NCI-H524 treated with DMSO at 0.1 percent for 48 hours (cell line): ENCODE measurements around the gene ABCA2.
A peak's percentile ranks its signal among the peaks of the same experiment; 100 is the strongest.
"Not testable (repeated sequence)": the region's sequence is repeated elsewhere in the genome, so short reads cannot be mapped to it uniquely, and the experiment has no call there.

Source experiments
- DNase-seq: peaks from one replicate; lab custom pipeline; 2025; lab: John Stamatoyannopoulos, UW

ABCA2 gene

DNA sequence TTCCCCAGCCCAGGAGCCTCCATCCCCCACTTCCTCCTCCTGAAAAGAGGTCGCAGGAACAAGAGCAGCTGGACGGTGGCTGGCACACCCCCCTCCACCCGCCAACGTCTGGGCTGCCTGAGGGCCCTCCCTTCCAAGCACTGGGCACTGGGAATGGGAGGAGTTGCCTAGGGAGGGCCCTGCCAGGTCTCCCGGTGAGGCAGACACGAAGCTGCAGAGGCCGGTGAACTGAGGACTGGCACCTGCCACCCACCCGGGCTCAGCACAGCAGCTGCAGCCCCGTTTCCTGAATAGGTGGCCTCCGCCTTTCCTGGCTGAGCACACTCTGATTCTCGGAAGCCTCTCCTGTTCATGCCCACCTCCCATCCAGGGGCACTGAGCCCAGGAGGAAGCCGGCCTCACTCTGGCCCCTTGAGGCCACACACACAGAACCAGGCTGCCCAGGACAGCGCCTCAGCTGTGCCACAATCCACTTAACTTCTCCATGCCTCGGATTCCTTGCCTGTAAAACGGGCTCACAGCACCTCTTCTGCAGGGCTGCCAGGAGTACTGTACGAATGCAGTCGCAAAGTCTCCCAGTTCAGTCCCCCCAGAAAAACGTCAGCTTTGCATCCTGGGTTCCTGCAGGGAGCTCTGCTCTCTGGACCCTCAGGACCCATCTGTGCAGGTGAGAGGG lies 16.6 kb upstream of the ABCA2 start:
- DNase-seq: no peak

DNA sequence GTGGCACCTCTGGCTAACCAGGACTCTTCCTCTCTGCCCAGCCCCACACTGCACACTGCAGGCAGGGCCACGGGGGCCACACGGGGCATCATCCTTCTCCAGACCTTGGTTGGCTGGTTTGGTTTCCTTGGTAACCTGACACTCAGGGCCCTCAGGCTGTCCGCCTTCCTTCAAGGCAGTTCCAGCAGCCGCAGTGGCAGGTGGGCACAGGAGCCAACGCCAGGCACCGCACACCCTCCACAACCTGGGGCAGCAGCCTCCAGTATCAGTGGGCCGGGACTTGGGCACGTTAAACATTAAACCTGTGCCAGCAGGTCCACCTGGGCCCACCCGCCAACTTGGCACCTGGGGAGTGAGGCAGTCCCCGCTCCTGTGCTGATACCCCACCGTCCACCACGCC lies 16.0 kb upstream of the ABCA2 start:
- DNase-seq: no peak

DNA sequence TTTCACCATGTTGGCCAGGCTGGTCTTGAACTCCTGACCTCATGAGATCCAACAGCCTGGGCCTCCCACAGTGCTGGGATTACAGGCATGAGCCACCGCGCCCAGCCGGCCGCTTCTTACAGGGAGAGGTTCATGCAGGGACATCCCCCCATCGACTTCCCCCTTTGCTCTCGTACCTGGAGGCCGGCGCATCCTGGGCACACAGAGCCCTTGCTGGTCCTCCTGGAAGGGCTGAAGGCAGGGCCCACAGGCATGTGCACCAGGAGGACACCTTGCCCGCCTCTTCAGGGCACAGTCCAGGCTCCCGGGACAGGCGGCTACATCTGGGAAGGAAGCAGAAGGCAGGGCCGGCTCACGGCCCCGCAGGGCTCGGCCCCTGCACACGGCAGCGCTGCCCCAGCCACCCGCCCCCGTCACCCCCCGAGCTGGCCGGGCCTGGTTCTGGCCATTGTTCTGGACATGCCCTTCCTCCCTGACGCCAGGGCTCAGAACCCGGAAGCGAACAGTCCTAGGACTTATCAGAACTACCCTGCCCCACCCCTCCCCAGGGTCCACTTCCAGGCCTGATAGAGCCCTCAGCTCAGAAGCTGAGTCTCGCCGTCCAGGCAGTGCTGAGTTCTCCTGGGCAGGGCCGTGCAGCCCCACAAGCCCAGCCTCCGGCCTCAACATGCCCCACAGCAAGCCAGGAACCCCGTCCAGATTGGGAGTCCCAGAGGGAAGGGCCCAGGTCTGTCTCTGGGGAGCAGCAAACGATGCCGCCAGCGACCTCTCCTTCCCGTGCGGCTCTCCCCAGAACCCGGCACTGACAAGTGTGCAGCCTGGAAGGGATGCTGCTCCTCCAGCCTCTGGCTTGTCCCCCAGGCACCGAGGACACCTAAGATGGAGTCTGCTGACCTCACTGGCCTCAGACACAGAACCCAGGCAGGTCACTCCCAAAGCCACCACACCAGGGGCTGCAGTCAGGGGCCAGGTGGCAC lies 15.0 kb upstream of the ABCA2 start:
- no peak for DNase-seq

DNA sequence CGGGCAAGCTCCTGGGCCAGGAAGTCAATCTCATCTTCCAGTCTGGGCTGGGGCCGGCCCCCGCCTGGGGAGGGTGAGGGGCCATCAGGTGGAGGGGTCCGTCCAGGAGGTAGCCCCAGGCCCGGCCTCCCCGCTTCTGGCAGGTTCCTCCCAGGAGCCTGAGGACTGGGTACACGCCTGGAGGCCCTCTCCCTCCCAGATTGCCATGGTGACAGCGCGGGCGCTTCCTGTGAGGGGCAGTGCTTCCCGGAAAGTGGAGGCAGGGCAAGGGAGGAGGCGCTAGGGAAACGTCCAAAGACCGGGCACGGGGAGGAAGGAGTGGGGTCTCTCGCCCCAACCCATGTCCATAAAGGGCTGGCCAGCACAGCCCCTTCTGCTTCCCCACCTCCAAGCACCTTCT lies 13.1 kb upstream of the ABCA2 start:
- DNase-seq: no peak

DNA sequence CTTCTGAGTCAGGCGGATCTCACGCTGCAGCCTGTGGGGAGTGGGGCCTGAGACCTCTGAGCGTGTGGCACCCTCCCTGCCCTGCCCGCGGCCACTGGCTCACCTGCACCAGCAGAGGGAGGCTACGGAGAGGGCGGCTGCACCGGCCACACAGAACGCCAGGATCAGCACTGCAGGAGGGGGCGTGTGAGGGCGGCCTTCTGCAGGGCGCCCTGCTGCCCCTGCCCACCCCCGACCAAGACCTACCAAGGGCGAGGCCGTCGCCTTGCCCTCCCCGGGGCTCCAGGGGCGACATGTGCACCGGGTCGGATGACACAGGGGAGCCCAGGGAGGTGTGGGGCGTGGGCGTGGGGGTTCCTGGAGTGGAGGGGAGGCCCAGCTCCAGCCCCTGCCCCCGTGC lies 12.5 kb upstream of the ABCA2 start:
- DNase-seq: no peak

DNA sequence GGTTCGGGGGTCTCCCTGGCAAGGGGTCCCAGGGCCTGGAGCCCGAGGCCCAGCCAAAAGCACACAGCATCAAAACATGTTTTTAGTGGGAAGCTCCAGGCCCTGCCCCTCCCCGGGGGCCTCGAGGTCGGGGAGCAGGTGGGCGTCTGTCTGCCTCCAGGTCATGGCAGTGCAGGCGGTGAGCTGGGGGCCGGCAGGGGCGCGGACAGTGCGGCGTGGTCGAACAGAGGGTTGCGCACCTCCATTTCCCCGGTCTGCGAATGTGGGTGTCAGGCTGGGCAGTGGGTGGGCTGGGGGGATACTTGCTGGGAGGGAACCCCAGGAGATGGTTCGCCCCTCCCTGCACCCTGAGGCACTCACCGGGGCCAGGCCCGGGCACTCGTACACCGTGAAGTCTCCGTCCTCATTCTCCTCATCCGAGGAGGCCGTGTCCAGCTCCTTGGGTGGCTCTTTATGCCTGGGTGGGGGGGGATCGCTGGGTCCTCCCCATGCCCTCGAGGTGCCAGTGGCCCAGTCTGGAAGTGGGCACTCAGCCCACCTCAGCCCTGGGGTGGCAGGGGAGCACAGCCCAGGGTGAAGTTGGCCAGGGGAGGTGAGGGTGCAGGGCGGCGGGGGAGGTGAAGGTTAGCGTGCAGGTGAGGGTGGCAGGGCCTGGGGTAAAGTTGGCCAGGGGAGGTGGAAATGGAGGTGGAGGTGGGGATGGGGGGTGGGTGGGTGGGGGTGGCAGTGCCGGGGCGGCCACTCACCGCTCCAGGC lies 11.8 kb upstream of the ABCA2 start:
- no peak for DNase-seq

DNA sequence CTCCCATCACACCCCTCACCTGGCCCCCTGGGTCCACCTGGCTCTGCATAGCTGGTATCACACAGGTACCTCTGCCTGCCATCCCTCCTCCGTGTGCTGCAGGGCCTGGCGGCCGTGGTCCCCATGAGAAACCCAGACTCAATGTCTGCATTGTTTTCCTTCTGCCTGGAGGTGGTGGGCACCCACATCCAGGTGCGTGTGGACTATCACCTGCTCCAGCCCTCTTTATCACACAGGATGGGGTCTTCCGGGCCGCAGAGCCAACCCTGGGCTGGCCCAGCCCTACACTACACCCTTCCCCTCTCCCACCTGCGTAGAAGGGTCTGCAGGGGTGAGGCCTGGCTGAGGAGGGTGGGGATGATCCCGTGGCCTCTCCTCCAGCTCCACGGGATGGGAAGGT lies 10.9 kb upstream of the ABCA2 start:
- DNase-seq: no peak

DNA sequence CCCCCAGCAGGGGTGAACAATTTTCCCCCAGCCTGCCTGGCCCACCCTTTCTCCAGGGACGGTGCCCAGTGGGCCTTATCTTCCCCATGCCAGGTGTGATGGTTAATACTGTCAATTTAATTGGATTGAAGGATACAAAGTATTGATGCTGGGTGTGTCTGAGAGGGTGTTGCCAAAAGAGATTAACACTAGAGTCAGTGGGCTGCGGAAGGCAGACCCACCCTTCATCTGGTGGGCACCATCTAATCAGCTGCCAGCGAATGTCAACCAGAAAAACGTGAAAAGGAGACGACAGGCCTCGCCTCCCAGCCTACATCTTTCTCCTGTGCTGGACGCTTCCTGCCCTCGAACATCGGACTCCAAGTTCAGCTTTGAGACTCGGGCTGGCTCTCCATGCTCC lies 9.4 kb upstream of the ABCA2 start:
- DNase-seq: no peak

DNA sequence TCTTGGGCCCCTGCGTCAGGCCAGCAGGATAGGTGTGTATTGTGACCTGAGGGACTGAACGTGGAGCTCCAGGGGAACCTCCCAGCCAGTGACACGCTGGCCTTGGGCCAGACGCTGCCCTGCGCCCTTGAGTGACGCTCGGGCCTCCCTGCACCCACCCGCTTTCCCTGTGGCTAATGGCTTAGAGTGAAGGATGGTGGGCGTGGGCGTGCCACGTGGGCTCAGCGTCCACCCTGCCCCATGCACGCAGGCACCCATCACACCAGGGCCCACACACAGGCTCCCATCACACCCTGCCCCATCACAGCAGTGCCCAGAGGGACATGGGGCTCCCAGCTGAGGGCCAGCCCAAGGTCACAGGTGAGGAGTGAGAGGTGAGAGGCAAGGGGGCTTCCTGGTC lies 9.0 kb upstream of the ABCA2 start:
- DNase-seq: no peak

DNA sequence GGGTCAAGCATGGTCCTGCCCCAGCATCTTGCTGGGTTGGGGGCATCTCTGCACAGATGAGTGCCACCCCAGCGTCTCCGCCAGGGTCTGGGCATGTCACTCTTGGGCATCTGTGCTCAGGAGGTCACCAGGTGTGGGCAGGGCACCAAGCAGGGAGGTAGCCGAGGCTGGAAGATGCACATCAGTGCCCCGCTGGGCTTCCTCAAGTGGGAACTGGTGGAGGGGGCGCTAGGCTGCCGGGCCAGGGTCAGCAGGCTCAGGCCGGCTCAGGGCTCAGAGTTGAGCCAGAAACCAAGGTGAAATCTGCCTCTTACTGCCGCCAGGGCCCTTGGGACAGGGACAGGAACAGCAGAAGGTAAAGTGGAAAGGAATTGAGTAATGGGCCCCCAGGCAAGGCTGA lies 7.9 kb upstream of the ABCA2 start:
- no peak for DNase-seq

DNA sequence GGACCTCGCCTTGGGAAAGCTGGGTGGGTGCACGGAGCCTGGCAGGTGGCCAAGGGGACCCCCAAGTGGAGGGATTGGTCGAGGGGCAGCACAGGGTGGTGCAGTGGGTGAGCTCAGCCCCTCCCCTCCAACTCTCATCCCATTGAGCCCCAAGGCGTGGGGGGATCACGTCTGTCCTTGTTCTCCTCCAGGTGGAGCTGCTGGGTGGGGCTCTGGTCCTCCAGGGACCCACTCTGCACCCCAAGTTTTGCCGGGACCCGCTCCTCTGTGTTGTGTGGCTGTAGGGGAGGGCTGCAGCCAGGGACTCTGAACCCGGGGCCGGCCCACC lies 7.4 kb upstream of the ABCA2 start:
- DNase-seq: no peak

DNA sequence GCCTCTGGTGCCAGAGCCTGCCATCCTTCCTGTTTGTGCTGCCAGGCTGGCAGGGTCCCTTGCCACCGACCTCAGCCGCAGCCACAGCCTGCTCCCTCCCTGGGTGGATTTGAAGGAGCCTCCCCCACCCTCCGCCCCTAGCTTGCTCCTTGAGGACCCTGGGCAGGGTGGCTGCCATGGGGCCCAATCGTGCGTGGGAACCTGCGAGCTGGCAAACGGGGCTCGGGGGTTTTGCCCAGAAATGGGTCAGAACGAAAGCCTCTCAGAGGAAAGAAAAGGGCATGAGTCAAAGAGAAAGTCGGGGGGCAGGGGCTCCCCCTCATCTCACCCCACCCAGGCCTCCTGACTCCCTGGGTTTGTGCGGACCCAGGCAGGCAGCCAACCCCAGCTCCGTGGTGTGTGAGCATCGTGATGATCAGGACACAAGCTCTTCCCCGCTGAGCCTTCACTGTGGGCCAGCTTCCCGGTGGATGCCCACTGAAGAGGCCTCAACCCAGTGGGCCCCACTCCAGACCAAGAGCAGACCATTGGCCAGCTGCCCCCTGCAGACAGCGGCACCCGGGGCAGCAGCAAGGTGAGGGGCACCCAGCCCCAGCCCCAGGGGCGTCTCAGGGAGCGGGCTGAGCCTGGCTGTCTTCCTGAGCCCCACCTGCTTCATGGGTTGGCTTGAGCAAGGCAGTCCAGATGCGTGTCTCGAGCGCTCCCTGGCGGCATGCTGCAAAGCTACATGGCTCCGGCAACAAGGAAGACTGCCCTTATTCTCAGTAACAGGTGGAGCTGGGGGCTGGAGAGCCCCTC lies 6.9 kb upstream of the ABCA2 start:
- peak; percentile 46 for DNase-seq

DNA sequence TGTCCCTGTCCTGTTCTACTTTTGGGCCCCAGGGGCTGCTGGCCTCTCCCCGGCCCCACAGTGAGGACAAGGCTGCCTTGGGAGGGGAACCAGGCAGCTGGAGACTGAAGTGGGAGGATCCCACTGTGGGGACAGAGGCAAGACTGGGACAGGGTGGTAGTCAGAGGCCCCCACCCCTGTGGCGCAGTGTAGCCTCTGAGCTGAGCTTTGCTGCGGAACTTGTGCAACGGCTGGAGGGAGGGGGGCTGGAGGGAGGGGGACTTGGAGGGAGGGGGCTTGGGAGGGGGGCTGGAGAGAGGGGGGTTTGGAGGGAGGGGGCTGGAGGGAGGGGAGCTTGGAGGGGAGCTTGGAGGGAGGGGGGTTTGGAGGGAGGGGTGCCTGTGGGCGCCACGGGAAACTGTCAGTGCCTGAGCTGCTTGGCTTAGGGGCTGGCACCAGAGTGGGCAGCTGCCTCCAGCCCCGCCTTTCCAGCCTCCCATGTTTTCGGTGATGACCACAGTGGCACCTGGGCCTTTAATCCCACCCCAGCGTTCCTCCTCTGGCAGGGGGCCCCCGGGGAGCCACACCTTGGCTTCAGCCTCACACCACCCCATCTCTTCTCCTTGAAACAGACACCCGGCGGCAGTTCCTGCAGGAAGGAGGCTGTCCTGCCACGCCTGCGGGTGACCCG lies 6.1 kb upstream of the ABCA2 start:
- no peak for DNase-seq

DNA sequence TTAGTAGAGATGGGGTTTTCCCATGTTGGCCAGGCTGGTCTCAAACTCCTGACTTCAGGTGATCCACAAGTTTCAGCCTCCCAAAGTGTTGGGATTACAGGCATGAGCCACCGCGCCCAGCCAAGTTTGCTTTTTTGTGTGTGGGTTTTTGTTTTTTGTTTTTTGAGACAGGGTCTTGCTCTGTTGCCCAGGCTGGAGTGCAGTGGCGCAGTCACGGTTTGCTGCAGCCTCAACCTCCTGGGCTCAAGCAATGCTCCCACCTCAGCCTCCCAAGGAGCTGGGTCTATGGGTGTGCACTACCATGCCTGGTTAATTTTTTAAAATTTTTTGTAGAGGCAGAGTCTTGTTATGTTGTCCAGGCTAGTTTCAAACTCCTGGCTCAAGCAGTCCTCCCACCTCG lies 5.4 kb upstream of the ABCA2 start:
- not testable (repeated sequence) for DNase-seq

DNA sequence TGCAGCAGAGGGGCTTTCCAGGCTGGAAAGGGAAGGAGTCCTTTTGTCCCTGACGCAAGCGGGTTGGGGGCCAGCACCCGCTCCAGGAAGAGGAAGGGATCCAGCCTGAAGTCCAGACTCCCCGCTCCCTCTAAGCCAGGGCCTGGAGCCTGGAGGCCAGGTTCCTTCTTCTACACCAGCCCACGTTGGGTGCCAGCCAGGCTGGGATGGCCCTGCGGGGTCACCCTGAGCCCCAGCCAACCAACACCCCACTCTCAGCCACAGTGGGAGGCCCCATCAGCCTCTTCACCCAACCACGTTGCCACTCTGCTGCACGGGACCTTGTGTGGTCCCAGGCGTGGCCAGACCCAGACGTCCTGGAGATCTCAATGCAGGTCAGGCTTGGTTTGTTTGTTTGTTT lies 4.8 kb upstream of the ABCA2 start:
- DNase-seq: no peak

DNA sequence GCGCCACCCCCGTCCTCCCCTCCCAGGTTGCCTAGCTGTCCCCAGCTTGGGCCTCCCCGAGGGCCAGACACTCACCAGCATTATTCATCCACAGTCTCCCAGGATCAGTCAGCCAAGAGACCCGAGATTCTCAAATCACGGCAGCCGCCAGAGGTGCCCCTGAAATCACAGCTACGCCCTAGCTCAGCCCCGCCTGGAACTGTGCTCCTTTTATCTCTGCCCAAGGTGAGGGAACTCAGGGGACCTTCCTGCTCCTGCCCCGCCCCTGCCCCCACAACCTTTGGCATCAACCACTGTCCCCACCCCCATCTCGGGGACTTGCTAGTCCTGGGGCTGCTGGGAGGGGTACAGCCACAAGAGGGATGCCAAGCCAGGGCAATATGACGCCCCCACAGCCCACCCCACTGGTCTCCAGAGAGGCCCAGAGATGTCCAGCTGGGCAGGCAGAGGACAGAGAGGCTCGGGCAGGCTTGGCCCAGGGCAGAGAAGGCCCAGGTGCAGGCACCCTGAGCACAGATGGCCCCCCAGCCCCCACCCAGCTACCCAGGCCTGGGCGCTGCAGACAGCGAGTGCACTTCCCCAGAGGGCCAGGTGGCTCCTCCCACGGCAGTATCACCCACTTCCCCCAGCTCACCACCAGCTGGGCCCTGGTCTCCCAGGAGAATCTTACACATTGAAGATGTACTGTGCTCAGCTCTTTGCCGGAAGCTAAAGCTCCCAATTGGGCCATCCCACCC lies 4.0 kb upstream of the ABCA2 start, which contains the start of gene FUT7:
TSS of gene FUT7 (minus strand) at position 185 of the 737 bp plus-strand sequence. CDS start at position 88, 97 bp downstream.
- peak; percentile 39 for DNase-seq

DNA sequence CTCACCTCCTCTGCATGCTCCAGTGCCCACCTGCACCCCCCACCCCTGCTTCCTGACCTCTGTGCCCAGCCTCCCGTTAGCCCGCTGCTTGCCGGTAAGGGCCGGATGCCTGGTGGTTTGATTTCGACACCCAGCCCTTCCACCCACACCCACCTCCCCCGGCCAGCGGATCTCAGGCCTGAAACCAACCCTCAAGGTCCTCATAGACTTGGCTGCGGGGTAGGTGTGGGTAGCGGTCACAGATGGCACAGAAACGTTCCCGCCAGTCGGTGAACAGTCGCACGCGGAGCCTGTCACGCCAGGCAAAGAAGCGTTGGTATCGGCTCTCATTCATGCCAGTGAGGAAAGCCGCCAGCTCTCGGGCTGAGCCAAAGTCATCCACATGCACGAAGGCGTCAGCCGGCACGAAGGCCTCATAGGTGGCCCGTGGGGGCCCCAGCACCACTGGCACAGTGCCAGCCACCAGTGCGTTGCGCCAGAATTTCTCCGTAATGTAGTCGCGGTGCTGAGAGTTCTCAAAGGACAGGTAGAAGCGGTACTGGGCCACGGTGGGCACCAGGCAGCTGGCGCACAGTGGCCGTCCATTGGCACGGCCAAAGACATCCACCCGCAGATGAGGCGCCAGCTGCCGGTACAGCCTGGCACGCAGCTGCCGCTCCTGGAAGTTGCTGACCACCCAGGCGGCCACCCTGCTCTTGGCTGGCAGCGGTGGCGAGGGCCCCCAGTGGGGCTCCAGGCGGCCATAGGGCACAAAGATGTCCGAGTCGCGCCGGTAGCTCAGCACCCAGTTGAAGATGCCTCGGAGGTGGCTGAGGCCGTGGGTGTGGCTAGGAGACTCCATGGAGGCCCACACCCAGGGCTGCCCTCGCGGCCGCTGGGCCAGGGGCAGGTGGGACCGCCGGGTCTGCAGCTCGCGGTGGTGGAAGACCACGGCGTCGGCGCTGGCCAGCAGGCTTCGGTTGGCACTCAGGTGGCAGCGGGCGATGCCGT lies 2.8 kb upstream of the ABCA2 start:
- DNase-seq: no peak

DNA sequence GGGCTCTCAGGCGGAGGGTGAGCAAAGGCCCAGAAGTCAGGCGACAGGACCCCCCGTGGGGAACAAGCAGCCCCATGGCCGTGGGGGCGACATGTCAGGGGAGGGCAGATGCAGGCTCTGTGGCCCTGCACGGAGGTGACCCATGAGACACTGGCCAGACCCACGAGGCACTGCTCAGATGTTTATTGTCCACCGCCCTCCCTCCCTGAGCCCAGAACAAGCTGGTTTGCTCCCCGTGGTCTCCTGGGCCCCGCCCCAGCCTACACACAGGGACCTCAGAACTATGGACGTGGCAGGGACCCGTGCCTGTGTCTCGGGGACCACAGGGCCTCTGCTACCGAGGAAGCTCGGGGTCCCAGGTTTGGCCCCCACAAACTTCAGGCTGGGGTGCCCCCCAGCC lies 2.0 kb upstream of the ABCA2 start:
- no peak for DNase-seq
